ENCODE data around the gene FANCB.

- TF ChIP-seq CTCF (IDR thresholded peaks at IDR 0.05; ENCODE audit: insufficient read depth, low read depth, low read length) = no peak
- TF ChIP-seq EZH2 (IDR thresholded peaks at IDR 0.05; ENCODE audit: insufficient read depth, low read length) = no peak
These were observed 23.4 kb upstream of the FANCB start for GRCh38 chrX:14896273-14896672.
